Measurements from ENCODE around the gene MPDZ.

MPDZ gene

DNA sequence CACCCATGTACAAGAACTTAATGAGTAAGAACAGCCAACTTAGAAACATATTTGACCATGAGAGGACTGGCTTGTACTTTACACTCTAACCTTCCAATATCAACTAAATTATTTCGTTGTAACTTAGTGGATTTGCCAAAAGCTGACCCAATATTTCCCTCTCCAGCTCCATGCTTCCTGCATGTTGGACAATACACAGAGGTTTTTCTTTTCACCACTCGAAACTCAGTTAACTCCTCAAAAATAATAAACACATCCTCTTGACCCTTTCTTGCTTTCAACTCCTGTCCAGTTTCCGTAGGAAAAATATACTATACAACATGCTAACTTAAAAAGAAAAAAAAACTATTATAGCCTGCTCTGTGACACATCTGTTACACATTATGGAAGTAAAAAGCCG, 188.9 kb downstream of the MPDZ start (continued):
- TF ChIP-seq PRDM1 (tag by site-specific recombination; IDR thresholded peaks at IDR 0.05) = no peak

DNA sequence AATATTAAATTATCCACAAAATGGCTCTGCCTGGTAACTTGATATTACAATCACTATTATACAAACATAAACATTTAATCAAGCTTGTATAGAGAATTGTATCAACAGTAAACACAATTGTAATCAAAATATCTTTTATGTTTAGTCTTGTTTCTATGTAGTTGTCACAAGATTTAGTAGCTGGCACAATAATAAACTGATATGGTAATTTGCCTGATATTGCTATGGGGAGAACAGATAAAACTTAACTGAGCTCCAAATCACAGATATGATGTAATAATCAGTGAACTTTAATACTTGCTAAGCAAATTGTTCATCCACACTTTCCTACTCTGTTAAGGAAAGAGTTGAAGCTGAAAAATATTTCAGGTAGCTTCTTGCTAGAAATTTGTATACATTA, 189.8 kb downstream of the MPDZ start:
- Histone ChIP-seq H3K4me1 (ENCODE audit: control insufficient read depth, insufficient read depth, low read length) (no peaks in the 10 kb centered on the region), H3K9me3 (ENCODE audit: control insufficient read depth, insufficient read depth, low read depth, low read length) (no peaks in the 10 kb centered on the region), H3K4me3 (ENCODE audit: low read depth, low read length) (no peak overlapping the region), H3K27ac (ENCODE audit: extremely low read depth, low read depth, low read length) (no peak overlapping the region), H3K36me3 (ENCODE audit: control insufficient read depth in 2 of 2, insufficient read depth in 1 of 2, low read length in 2 of 2) (no peaks in the 10 kb centered on the region)
- TF ChIP-seq, protein P1, sequence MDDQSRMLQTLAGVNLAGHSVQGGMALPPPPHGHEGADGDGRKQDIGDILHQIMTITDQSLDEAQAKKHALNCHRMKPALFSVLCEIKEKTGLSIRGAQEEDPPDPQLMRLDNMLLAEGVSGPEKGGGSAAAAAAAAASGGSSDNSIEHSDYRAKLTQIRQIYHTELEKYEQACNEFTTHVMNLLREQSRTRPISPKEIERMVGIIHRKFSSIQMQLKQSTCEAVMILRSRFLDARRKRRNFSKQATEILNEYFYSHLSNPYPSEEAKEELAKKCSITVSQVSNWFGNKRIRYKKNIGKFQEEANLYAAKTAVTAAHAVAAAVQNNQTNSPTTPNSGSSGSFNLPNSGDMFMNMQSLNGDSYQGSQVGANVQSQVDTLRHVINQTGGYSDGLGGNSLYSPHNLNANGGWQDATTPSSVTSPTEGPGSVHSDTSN (CRISPR knock-in tag; IDR thresholded peaks at IDR 0.05) = no peak
- no peak for TF ChIP-seq ZNF621 (tag by site-specific recombination; IDR thresholded peaks at IDR 0.05)
- TF ChIP-seq ZNF10 (tag by site-specific recombination; IDR thresholded peaks at IDR 0.05) = no peak
- TF ChIP-seq ZSCAN23 (tag by site-specific recombination; IDR thresholded peaks at IDR 0.05) = no peak
- no peak for TF ChIP-seq ZNF114 (tag by site-specific recombination; IDR thresholded peaks at IDR 0.05)
- TF ChIP-seq, protein P2, sequence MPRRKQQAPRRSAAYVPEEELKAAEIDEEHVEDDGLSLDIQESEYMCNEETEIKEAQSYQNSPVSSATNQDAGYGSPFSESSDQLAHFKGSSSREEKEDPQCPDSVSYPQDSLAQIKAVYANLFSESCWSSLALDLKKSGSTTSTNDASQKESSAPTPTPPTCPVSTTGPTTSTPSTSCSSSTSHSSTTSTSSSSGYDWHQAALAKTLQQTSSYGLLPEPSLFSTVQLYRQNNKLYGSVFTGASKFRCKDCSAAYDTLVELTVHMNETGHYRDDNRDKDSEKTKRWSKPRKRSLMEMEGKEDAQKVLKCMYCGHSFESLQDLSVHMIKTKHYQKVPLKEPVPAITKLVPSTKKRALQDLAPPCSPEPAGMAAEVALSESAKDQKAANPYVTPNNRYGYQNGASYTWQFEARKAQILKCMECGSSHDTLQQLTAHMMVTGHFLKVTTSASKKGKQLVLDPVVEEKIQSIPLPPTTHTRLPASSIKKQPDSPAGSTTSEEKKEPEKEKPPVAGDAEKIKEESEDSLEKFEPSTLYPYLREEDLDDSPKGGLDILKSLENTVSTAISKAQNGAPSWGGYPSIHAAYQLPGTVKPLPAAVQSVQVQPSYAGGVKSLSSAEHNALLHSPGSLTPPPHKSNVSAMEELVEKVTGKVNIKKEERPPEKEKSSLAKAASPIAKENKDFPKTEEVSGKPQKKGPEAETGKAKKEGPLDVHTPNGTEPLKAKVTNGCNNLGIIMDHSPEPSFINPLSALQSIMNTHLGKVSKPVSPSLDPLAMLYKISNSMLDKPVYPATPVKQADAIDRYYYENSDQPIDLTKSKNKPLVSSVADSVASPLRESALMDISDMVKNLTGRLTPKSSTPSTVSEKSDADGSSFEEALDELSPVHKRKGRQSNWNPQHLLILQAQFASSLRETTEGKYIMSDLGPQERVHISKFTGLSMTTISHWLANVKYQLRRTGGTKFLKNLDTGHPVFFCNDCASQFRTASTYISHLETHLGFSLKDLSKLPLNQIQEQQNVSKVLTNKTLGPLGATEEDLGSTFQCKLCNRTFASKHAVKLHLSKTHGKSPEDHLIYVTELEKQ (tag by site-specific recombination; IDR thresholded peaks at IDR 0.05; ENCODE audit: borderline replicate concordance) = no peak
- TF ChIP-seq ZNF571 (tag by site-specific recombination; IDR thresholded peaks at IDR 0.05) = no peak
- TF ChIP-seq FEZF1 (tag by site-specific recombination; IDR thresholded peaks at IDR 0.05) = no peak
- TF ChIP-seq, protein P3, sequence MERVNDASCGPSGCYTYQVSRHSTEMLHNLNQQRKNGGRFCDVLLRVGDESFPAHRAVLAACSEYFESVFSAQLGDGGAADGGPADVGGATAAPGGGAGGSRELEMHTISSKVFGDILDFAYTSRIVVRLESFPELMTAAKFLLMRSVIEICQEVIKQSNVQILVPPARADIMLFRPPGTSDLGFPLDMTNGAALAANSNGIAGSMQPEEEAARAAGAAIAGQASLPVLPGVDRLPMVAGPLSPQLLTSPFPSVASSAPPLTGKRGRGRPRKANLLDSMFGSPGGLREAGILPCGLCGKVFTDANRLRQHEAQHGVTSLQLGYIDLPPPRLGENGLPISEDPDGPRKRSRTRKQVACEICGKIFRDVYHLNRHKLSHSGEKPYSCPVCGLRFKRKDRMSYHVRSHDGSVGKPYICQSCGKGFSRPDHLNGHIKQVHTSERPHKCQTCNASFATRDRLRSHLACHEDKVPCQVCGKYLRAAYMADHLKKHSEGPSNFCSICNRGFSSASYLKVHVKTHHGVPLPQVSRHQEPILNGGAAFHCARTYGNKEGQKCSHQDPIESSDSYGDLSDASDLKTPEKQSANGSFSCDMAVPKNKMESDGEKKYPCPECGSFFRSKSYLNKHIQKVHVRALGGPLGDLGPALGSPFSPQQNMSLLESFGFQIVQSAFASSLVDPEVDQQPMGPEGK (tag by site-specific recombination; IDR thresholded peaks at IDR 0.05) = no peak
- TF ChIP-seq, protein P4, sequence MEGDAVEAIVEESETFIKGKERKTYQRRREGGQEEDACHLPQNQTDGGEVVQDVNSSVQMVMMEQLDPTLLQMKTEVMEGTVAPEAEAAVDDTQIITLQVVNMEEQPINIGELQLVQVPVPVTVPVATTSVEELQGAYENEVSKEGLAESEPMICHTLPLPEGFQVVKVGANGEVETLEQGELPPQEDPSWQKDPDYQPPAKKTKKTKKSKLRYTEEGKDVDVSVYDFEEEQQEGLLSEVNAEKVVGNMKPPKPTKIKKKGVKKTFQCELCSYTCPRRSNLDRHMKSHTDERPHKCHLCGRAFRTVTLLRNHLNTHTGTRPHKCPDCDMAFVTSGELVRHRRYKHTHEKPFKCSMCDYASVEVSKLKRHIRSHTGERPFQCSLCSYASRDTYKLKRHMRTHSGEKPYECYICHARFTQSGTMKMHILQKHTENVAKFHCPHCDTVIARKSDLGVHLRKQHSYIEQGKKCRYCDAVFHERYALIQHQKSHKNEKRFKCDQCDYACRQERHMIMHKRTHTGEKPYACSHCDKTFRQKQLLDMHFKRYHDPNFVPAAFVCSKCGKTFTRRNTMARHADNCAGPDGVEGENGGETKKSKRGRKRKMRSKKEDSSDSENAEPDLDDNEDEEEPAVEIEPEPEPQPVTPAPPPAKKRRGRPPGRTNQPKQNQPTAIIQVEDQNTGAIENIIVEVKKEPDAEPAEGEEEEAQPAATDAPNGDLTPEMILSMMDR (tag by site-specific recombination; IDR thresholded peaks at IDR 0.05) = no peak
- TF ChIP-seq, protein P5, sequence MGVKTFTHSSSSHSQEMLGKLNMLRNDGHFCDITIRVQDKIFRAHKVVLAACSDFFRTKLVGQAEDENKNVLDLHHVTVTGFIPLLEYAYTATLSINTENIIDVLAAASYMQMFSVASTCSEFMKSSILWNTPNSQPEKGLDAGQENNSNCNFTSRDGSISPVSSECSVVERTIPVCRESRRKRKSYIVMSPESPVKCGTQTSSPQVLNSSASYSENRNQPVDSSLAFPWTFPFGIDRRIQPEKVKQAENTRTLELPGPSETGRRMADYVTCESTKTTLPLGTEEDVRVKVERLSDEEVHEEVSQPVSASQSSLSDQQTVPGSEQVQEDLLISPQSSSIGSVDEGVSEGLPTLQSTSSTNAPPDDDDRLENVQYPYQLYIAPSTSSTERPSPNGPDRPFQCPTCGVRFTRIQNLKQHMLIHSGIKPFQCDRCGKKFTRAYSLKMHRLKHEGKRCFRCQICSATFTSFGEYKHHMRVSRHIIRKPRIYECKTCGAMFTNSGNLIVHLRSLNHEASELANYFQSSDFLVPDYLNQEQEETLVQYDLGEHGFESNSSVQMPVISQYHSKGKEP (tag by site-specific recombination; IDR thresholded peaks at IDR 0.05) = no peak
- no peak for TF ChIP-seq HOXC10 (CRISPR knock-in tag; IDR thresholded peaks at IDR 0.05)
- no peak for TF ChIP-seq ZNF202 (tag by site-specific recombination; IDR thresholded peaks at IDR 0.05; ENCODE audit: borderline replicate concordance)
- TF ChIP-seq GFI1B (tag by site-specific recombination; IDR thresholded peaks at IDR 0.05) = no peak
- no peak for TF ChIP-seq YY2 (tag by site-specific recombination; IDR thresholded peaks at IDR 0.05)
- TF ChIP-seq, protein P6, sequence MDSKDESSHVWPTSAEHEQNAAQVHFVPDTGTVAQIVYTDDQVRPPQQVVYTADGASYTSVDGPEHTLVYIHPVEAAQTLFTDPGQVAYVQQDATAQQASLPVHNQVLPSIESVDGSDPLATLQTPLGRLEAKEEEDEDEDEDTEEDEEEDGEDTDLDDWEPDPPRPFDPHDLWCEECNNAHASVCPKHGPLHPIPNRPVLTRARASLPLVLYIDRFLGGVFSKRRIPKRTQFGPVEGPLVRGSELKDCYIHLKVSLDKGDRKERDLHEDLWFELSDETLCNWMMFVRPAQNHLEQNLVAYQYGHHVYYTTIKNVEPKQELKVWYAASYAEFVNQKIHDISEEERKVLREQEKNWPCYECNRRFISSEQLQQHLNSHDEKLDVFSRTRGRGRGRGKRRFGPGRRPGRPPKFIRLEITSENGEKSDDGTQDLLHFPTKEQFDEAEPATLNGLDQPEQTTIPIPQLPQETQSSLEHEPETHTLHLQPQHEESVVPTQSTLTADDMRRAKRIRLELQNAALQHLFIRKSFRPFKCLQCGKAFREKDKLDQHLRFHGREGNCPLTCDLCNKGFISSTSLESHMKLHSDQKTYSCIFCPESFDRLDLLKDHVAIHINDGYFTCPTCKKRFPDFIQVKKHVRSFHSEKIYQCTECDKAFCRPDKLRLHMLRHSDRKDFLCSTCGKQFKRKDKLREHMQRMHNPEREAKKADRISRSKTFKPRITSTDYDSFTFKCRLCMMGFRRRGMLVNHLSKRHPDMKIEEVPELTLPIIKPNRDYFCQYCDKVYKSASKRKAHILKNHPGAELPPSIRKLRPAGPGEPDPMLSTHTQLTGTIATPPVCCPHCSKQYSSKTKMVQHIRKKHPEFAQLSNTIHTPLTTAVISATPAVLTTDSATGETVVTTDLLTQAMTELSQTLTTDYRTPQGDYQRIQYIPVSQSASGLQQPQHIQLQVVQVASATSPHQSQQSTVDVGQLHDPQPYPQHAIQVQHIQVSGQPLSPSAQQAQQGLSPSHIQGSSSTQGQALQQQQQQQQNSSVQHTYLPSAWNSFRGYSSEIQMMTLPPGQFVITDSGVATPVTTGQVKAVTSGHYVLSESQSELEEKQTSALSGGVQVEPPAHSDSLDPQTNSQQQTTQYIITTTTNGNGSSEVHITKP (tag by site-specific recombination; IDR thresholded peaks at IDR 0.05) = no peak
- no peak for TF ChIP-seq ZNF624 (tag by site-specific recombination; IDR thresholded peaks at IDR 0.05)
- TF ChIP-seq ZBTB48 (tag by site-specific recombination; IDR thresholded peaks at IDR 0.05) = no peak
- no peak for TF ChIP-seq ZNF214 (tag by site-specific recombination; IDR thresholded peaks at IDR 0.05; ENCODE audit: borderline replicate concordance)
- ChIA-PET CTCF (interaction anchor here (0.5 to 5.1 kb wide), 41 partner anchors 9 to 1679 kb away, joined by 3 to 84 read pairs (median 3); no protein-coding TSS in a partner anchor), POLR2A (interaction anchor here (0.5 to 0.6 kb wide), 2 partner anchors 534 to 646 kb away, joined by 3 read pairs; no protein-coding TSS in a partner anchor)
